Embryonic facial prominence (tissue), 1 donor: Measurements from ENCODE around the gene H2AZ2.
"Not testable (repeated sequence)": the region's sequence is repeated elsewhere in the genome, so short reads cannot be mapped to it uniquely, and the experiment has no call there.

Source experiments
- DNase-seq: peaks from one replicate; pipeline ENCODE4 v3.0.0-alpha.2; 2016; ENCODE audit errors: extremely low spot score

The H2AZ2 gene

GRCh38 chr7:44814919-44815318, 33.0 kb downstream of the H2AZ2 start:
- no peak for DNase-seq

- no peak for DNase-seq
Observed at GRCh38 chr7:44811571-44811970, 36.3 kb downstream of the H2AZ2 start.

GRCh38 chr7:44811093-44811492, 36.8 kb downstream of the H2AZ2 start:
- no peak for DNase-seq

- no peak for DNase-seq
Observed at GRCh38 chr7:44808914-44809393, 38.9 kb downstream of the H2AZ2 start.

GRCh38 chr7:44805950-44806349, 41.9 kb downstream of the H2AZ2 start:
- DNase-seq = no peak

GRCh38 chr7:44803828-44804519, 43.9 kb downstream of the H2AZ2 start:
- DNase-seq = not testable (repeated sequence)

- DNase-seq = no peak
Observed at GRCh38 chr7:44802418-44803025, 45.4 kb downstream of the H2AZ2 start.

GRCh38 chr7:44801890-44802289, 46.0 kb downstream of the H2AZ2 start:
- DNase-seq = no peak

- no peak for DNase-seq
Observed at GRCh38 chr7:44799939-44800338, 47.9 kb downstream of the H2AZ2 start.

GRCh38 chr7:44798649-44799305, 49.1 kb downstream of the H2AZ2 start:
- no peak for DNase-seq

- peak; percentile 79 for DNase-seq
Observed at GRCh38 chr7:44797329-44798258, 50.3 kb downstream of the H2AZ2 start.

GRCh38 chr7:44796504-44797328, 51.2 kb downstream of the H2AZ2 start, which contains the start of gene PPIA:
Gene PPIA, plus strand, starts transcription at chr7:44796681. Its CDS starts 44 bp downstream, at chr7:44796725.
- peak; percentile 93 for DNase-seq

GRCh38 chr7:44796034-44796503, 51.8 kb downstream of the H2AZ2 start:
- peak; percentile 32 for DNase-seq

GRCh38 chr7:44794331-44794730, 53.6 kb downstream of the H2AZ2 start:
- DNase-seq = no peak

- DNase-seq = no peak
Observed at GRCh38 chr7:44793919-44794318, 54.0 kb downstream of the H2AZ2 start.

GRCh38 chr7:44791278-44792219, 56.3 kb downstream of the H2AZ2 start:
- DNase-seq = no peak

GRCh38 chr7:44789990-44790389, 57.9 kb downstream of the H2AZ2 start:
- no peak for DNase-seq

- no peak for DNase-seq
Observed at GRCh38 chr7:44787762-44788161, 60.1 kb downstream of the H2AZ2 start.

- DNase-seq = no peak
Observed at GRCh38 chr7:44787041-44787440, 60.8 kb downstream of the H2AZ2 start.
